NCI-H345 treated with DMSO at 0.1 percent for 48 hours (cell line): Measurements from ENCODE around the gene ASAP2.

Experiments used
- DNase-seq: peaks from one replicate; lab custom pipeline; 2025; ENCODE audit not compliant: unreplicated experiment; lab: John Stamatoyannopoulos, UW

The ASAP2 gene

GRCh38 chr2:9341337-9341887 is 134.8 kb downstream of the ASAP2 start:
- no peak for DNase-seq

GRCh38 chr2:9342659-9343058 is 136.0 kb downstream of the ASAP2 start:
- no peak for DNase-seq

- DNase-seq = no peak
Observed at GRCh38 chr2:9343524-9343923, 136.9 kb downstream of the ASAP2 start.

- no peak for DNase-seq
Observed at GRCh38 chr2:9344434-9344833, 137.8 kb downstream of the ASAP2 start.

- no peak for DNase-seq
Observed at GRCh38 chr2:9345343-9345742, 138.7 kb downstream of the ASAP2 start.

GRCh38 chr2:9345997-9346396 is 139.4 kb downstream of the ASAP2 start:
- DNase-seq = no peak

- no peak for DNase-seq
Observed at GRCh38 chr2:9346885-9347284, 140.3 kb downstream of the ASAP2 start.

- DNase-seq = no peak
Observed at GRCh38 chr2:9347411-9347881, 140.8 kb downstream of the ASAP2 start.

GRCh38 chr2:9354318-9354717 is 147.7 kb downstream of the ASAP2 start:
- no peak for DNase-seq

- no peak for DNase-seq
Observed at GRCh38 chr2:9355270-9355669, 148.7 kb downstream of the ASAP2 start.

- DNase-seq = no peak
Observed at GRCh38 chr2:9355716-9356115, 149.1 kb downstream of the ASAP2 start.

GRCh38 chr2:9356261-9356660 is 149.6 kb downstream of the ASAP2 start:
- no peak for DNase-seq

- DNase-seq = no peak
Observed at GRCh38 chr2:9358846-9359245, 152.2 kb downstream of the ASAP2 start.

GRCh38 chr2:9359463-9359862 is 152.9 kb downstream of the ASAP2 start:
- DNase-seq = no peak

GRCh38 chr2:9360110-9360509 is 153.5 kb downstream of the ASAP2 start:
- no peak for DNase-seq

- DNase-seq = no peak
Observed at GRCh38 chr2:9360701-9361100, 154.1 kb downstream of the ASAP2 start.

- DNase-seq = no peak
Observed at GRCh38 chr2:9364373-9364772, 157.8 kb downstream of the ASAP2 start.

GRCh38 chr2:9364791-9365497 is 158.3 kb downstream of the ASAP2 start:
- DNase-seq = no peak

- no peak for DNase-seq
Observed at GRCh38 chr2:9365498-9366019, 158.9 kb downstream of the ASAP2 start.

- DNase-seq = no peak
Observed at GRCh38 chr2:9366026-9366425, 159.4 kb downstream of the ASAP2 start.

GRCh38 chr2:9370746-9371145 is 164.1 kb downstream of the ASAP2 start:
- no peak for DNase-seq

GRCh38 chr2:9373047-9373446 is 166.4 kb downstream of the ASAP2 start:
- DNase-seq = no peak

GRCh38 chr2:9373476-9373875 is 166.9 kb downstream of the ASAP2 start:
- no peak for DNase-seq
